ENCODE measurements around the gene CD33.

Gene CD33

DNA sequence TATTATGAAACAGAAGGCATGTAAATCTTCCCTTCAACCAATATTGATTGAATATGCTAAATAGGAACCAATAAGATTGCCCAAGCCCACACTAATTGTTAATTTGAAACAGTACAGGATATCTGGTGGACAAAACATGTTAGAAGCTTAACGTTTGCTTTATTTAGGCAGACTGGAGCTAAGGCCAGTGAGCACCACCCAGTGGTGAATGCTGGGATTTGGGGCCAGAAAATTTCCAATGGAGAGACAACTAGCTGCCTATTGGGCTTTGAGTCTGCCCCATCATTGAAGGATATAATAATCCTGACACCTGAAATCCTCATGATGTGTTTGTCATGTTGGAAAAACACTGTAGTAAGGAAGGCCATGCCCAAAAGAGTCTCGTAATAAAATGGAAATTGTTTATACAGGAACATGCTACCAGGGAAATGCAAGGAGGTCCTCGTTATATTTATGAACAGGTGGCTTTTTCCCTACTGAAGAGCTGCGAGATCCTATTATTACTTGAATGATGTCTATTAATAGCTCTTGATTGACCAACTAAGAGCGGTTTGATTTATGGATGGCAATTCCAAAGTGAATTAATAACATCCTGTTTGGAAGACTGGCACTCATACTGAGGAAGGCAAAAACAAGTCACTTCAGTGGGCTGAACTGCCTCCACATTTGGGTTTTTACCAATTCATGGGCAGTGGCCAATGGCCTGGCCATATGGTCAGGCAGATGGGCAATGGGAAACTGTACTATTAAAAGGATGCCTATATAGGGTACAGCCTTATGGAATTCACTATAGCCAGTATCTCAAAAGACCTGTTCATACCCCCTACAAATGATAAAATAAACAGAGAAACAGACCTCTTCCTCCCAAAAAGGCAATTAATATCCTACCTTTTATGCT, 34.7 kb downstream of the CD33 start:
- peak; percentile 11 for DNase-seq

GRCh38 chr19:51263808-51264207, 38.9 kb downstream of the CD33 start:
- no peak for DNase-seq

DNA sequence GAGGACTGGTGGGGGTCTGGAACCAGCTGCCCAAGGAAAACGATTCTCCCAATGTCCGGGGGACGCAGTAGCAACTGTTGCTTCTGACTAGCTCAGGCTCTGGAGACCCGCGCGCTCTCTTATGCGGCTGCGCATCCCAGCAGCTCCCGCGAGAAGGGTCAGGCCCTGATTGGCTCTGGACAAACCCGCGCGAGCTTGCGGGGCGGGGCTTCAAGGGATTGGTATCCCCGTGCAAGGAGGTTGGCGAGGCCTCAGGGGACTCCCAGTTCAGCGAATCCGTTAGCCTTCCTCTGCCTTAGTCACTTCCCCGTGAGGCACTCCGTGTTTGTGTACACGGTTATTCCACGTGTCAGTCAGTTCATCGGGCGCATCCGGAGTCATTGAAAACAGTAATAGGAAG, 46.2 kb downstream of the CD33 start:
- no peak for DNase-seq

GRCh38 chr19:51272183-51272810, 47.4 kb downstream of the CD33 start:
- DNase-seq = no peak

- DNase-seq = no peak
Observed at GRCh38 chr19:51274049-51274770, 49.3 kb downstream of the CD33 start.

DNA sequence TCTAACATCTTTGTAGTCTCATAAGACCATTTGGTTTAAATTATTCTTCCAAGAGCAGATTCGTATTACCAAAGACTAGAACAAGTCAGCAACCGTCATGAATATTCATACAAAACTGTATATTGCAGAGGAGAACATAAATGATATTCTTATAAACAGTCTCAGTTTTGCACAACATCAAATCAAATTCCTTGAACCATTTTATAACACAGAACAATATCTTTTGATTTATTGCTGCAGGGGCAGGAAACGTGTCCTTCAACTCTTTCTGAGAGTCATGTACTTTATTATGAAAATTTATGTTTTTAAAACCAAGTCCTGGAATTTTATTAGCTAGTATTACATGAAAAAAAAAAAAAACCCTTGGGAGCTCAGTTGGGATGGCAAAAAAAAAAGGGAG, 52.2 kb downstream of the CD33 start:
- no peak for DNase-seq

- no peak for DNase-seq
Observed at GRCh38 chr19:51282335-51282734, 57.5 kb downstream of the CD33 start.

GRCh38 chr19:51285682-51286081, 60.8 kb downstream of the CD33 start:
- DNase-seq = no peak
